K562 (cell line): ENCODE measurements around the gene LLGL2. TPM values are rescaled to one million over a fixed set of nuclear protein-coding genes. Genes with fewer than 3 reads are reported as not detected.

Experiments
- ATAC-seq: fragments of 200-7000 bp; cut with Tn5 transposase; 3 replicates; pipeline ENCODE4 v1.9.1; 2020; ENCODE audit warnings: moderate library complexity
- BruUV-seq: library from RNA; stranded (reverse); fragments of 400-500 nt; replicated peaks from 2 replicates; lab custom pipeline; 2021; lab: Mats Ljungman, UMichigan
- CTCF ChIA-PET: fragments of 300-600 bp; formaldehyde crosslinking; extraction: SDS; loops from one replicate; lab custom pipeline; 2021; ENCODE audit warnings: low intra/inter-chr PET ratio; lab: Yijun Ruan, JAX
- POLR2A ChIA-PET: fragments of 300-600, 350-650 bp; sonication (Branson Sonifier 250); formaldehyde crosslinking; extraction: SDS; loops from one replicate; lab custom pipeline; 2021; ENCODE audit warnings: antibody characterized with exemption, inconsistent platforms; lab: Yijun Ruan, JAX
- DNase-seq, 4 experiments: peaks; one replicate each; pipeline versions ENCODE4 v3.0.0 to v3.0.0-alpha.2; 2011 to 2018; ENCODE audit warnings: low spot score in 3 of 4, mixed read lengths in 3 of 4; ENCODE audit errors: extremely low read depth in 1 of 4
- FAIRE-seq: peaks from 2 replicates; lab custom pipeline; 2011; peaks lifted over from hg19 to GRCh38; lab: Jason Lieb, UNC
- H2AFZ ChIP-seq: 2 replicates; pipeline ENCODE4 v1.6.0; 2011; ENCODE audit warnings: low read depth, low read length, control low read depth, inconsistent platforms
- H3K27ac ChIP-seq: fragments of 200-600 bp; 3 replicates; pipeline ENCODE4 v1.8.0; 2011; ENCODE audit warnings: low read depth, mild to moderate bottlenecking, control low read depth, inconsistent platforms, low read length, moderate library complexity, mixed read lengths; ENCODE audit errors: extremely low read depth
- H3K27me3 ChIP-seq, 2 experiments: fragments of 300-600 bp in 1 of 2; 2 replicates in 1 of 2; 3 replicates in 1 of 2; pipeline versions ENCODE4 v1.6.0 to v1.8.0; 2011; ENCODE audit warnings: inconsistent platforms in 2 of 2, low read length in 2 of 2, mild to moderate bottlenecking in 1 of 2, mixed read lengths in 1 of 2, moderate library complexity in 1 of 2; ENCODE audit not compliant: control insufficient read depth in 2 of 2, insufficient read depth in 2 of 2
- H3K36me3 ChIP-seq: fragments of 300-600 bp; 3 replicates; pipeline ENCODE4 v1.8.0; 2011; ENCODE audit warnings: mild to moderate bottlenecking, low read length, inconsistent platforms; ENCODE audit not compliant: control insufficient read depth, insufficient read depth
- H3K4me1 ChIP-seq, 2 experiments: fragments of 200-600 bp in 1 of 2; replicated peaks in 1 of 2; 2 replicates in 1 of 2; 3 replicates in 1 of 2; pipeline versions ENCODE4 v1.5.1 to v1.8.0; 2011; ENCODE audit warnings: inconsistent platforms in 2 of 2, low read length in 2 of 2, mild to moderate bottlenecking in 1 of 2, mixed read lengths in 1 of 2, moderate library complexity in 1 of 2; ENCODE audit not compliant: control insufficient read depth in 2 of 2, insufficient read depth in 2 of 2
- H3K4me2 ChIP-seq: 2 replicates; pipeline ENCODE4 v1.6.1; 2011; ENCODE audit warnings: low read length, control low read depth, inconsistent platforms, mixed read lengths; ENCODE audit not compliant: insufficient read depth
- H3K4me3 ChIP-seq: fragments of 200-600 bp; sonication (generic), shearing (Covaris generic); 2 replicates; pipeline ENCODE4 v1.5.1; 2016; ENCODE audit warnings: control low read depth, inconsistent platforms
- H3K79me2 ChIP-seq: fragments of 200-600 bp; 3 replicates; pipeline ENCODE4 v1.8.0; 2011; ENCODE audit warnings: low read length, inconsistent platforms; ENCODE audit not compliant: control insufficient read depth, insufficient read depth
- H3K9ac ChIP-seq, 2 experiments: 2 replicates each; pipeline versions ENCODE4 v1.6.0 to v1.6.1; 2011; ENCODE audit warnings: low read depth in 2 of 2, low read length in 2 of 2, control low read depth in 1 of 2, inconsistent platforms in 1 of 2, mild to moderate bottlenecking in 1 of 2, mixed read lengths in 1 of 2; ENCODE audit not compliant: insufficient read depth in 1 of 2
- H3K9me1 ChIP-seq: one replicate; pipeline ENCODE4 v1.6.0; 2011; ENCODE audit warnings: inconsistent platforms, mild to moderate bottlenecking, low read length, moderate library complexity; ENCODE audit not compliant: control insufficient read depth, insufficient read depth
- H3K9me3 ChIP-seq: replicated peaks from 2 replicates; pipeline ENCODE4 v1.5.1; 2011; ENCODE audit warnings: low read depth, low read length, inconsistent platforms; ENCODE audit not compliant: control insufficient read depth, insufficient read depth
- H4K20me1 ChIP-seq: replicated peaks from 2 replicates; pipeline ENCODE4 v1.6.1; 2011; ENCODE audit warnings: low read length, inconsistent platforms, mixed read lengths; ENCODE audit not compliant: control insufficient read depth, insufficient read depth
- CCAR2 ChIP-seq: fragments of 200-400 bp; formaldehyde crosslinking; IDR thresholded peaks from 2 replicates; pipeline ENCODE4 v1.6.1; 2017; ENCODE audit warnings: mild to moderate bottlenecking, low read depth, low read length
- GTF2F1 ChIP-seq: IDR thresholded peaks from 2 replicates; pipeline ENCODE4 v1.6.1; 2011; ENCODE audit warnings: low read depth, low read length, improper control_type of control experiment
- ID3 ChIP-seq, 2 experiments: fragments of 250-450 bp in 1 of 2; fragments of 450-650 bp in 1 of 2; sonication (Bioruptor Pico) in 1 of 2; IDR thresholded peaks; 2 replicates each; pipeline versions ENCODE4 v1.6.1 to v1.8.0; 2016 to 2021; ENCODE audit warnings: mild to moderate bottlenecking in 2 of 2, moderate library complexity in 2 of 2, missing compliant biosample characterization in 1 of 2, missing genetic modification characterization in 1 of 2
- MYBL2 ChIP-seq, 2 experiments: fragments of 450-650 bp in 1 of 2; sonication (generic) in 1 of 2; formaldehyde crosslinking in 1 of 2; IDR thresholded peaks; 2 replicates each; pipeline versions ENCODE4 v1.6.1 to v1.8.1; 2017 to 2022; ENCODE audit warnings: borderline replicate concordance in 1 of 2, inconsistent platforms in 1 of 2, low read depth in 1 of 2, mild to moderate bottlenecking in 1 of 2, missing genetic modification reagents in 1 of 2, moderate library complexity in 1 of 2
- NUFIP1 ChIP-seq: fragments of 450-650 bp; IDR thresholded peaks from 2 replicates; pipeline ENCODE4 v1.6.1; 2018; ENCODE audit not compliant: partially characterized antibody
- ZNF445 ChIP-seq: fragments of 250-450 bp; sonication (Bioruptor Pico); IDR thresholded peaks from 2 replicates; pipeline ENCODE4 v1.4.0; 2020; ENCODE audit warnings: low read depth, mild to moderate bottlenecking, moderate library complexity
- ZNF561 ChIP-seq: fragments of 450-650 bp; formaldehyde crosslinking; conservative IDR thresholded peaks from 2 replicates; pipeline ENCODE4 v1.4.0; 2020; ENCODE audit warnings: mild to moderate bottlenecking, moderate library complexity
- WGBS: fragments of 100-300 bp; shearing (Covaris generic); methylation state at CpG from one replicate; pipeline ENCODE4 v1.1.6; 2016; ENCODE audit warnings: low coverage, mixed read lengths; ENCODE audit not compliant: insufficient coverage; ENCODE audit errors: missing lambda C conversion rate; 5-methylcytosine and 5-hydroxymethylcytosine counted together
- in situ Hi-C: fragments of 300-500 bp; cut with MboI; formaldehyde crosslinking; loops from 4 replicates; pipeline ENCODE4 v1.15.0; 2018; ENCODE audit warnings: inconsistent platforms, mixed read lengths
- intact Hi-C: fragments of 100-400 bp; cut with micrococcal nuclease; formaldehyde crosslinking; loops from 2 replicates; pipeline ENCODE4 v1.14.2; 2022
- polyA plus RNA-seq, 8 experiments: library from polyadenylated mRNA; depleted of rRNA in 4 of 8; stranded (reverse) in 5 of 8; unstranded in 3 of 8; fragments of >200 nt; fragmentation: Nextera tagmentation in 2 of 8; fragmentation: Illumina TruSeq in 1 of 8; extraction: Ambion mirVana in 2 of 8; extraction: Trizol in 1 of 8; gene quantifications; 2 replicates each; pipeline versions ENCODE4 v1.2.1 to v1.2.3, GENCODE V29; 2011 to 2014; ENCODE audit warnings: inconsistent platforms in 1 of 8, missing spikeins in 1 of 8
- total RNA-seq, 7 experiments: library from RNA; depleted of rRNA in 6 of 7; stranded (reverse); fragments of >200 nt in 6 of 7; fragmentation: Illumina TruSeq in 2 of 7; extraction: Trizol in 2 of 7; gene quantifications; 2 replicates each; pipeline versions ENCODE4 v1.2.1 to v1.2.3, GENCODE V29; 2011 to 2021; ENCODE audit warnings: low replicate concordance in 1 of 7
- TF ChIP-seq, protein P1 (sequence below), 2 experiments: IDR thresholded peaks; 2 replicates each; pipeline ENCODE4 v1.6.1; 2011; ENCODE audit warnings: borderline replicate concordance in 1 of 2, control low read depth in 1 of 2, low read depth in 1 of 2, low read length in 1 of 2, mild to moderate bottlenecking in 1 of 2, mixed read lengths in 1 of 2, moderate library complexity in 1 of 2; ENCODE audit not compliant: insufficient read depth in 1 of 2, insufficient read length in 1 of 2, poor library complexity in 1 of 2, severe bottlenecking in 1 of 2; ENCODE audit errors: extremely low read depth in 1 of 2

LLGL2 gene
- total and polyA plus RNA-seq, 9 of the 15 experiments (the other 6 are each of a cell fraction or from before 2014, with no cell fraction given) = 0.32 to 24.4 (median 10.2) TPM

- BruUV-seq = no TSS peak
- peaks cover 0 to 36% of the 10 kb centered on the region in 2 experiments; a peak in 3 of 5 replicates for H3K4me1 ChIP-seq
- DNase-seq (no peak), ATAC-seq (no peak), FAIRE-seq (no peak)
- CTCF ChIA-PET = no interaction called here
- TF ChIP-seq MYBL2 (IDR thresholded peaks at IDR 0.05; ENCODE audit: low read depth) (no peak), MYBL2 (CRISPR knock-in tag; IDR thresholded peaks at IDR 0.05; ENCODE audit: borderline replicate concordance) (no peak), GTF2F1 (no peak), ZNF445 (CRISPR knock-in tag) (no peak), ID3 (CRISPR knock-in tag; IDR thresholded peaks at IDR 0.05) (no peak), ID3 (tag; IDR thresholded peaks at IDR 0.05) (no peak), ZNF561 (CRISPR knock-in tag) (no peak), NUFIP1 (no peak), CCAR2 (no peak)
- TF ChIP-seq, protein P1, sequence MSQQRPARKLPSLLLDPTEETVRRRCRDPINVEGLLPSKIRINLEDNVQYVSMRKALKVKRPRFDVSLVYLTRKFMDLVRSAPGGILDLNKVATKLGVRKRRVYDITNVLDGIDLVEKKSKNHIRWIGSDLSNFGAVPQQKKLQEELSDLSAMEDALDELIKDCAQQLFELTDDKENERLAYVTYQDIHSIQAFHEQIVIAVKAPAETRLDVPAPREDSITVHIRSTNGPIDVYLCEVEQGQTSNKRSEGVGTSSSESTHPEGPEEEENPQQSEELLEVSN (IDR thresholded peaks at IDR 0.05; ENCODE audit: borderline replicate concordance in 1 of 2, extremely low read depth in 1 of 2, insufficient read depth in 1 of 2, insufficient read length in 1 of 2, low read depth in 1 of 2, low read length in 1 of 2, poor library complexity in 1 of 2, severe bottlenecking in 1 of 2) = no peak
- in situ Hi-C loops (no loop called here), intact Hi-C loops (no loop called here)
- H3K36me3 ChIP-seq = no peaks in the 10 kb centered on the region
- no peaks in the 10 kb centered on the region for H3K9me3 ChIP-seq
- no peaks in the 10 kb centered on the region for H3K27me3 ChIP-seq
- H3K4me2 ChIP-seq = no peak overlapping the region
- no peak overlapping the region; a peak in 2 of 4 replicates for H3K9ac ChIP-seq
- POLR2A ChIA-PET = no interaction called here
- H2AFZ ChIP-seq = no peak overlapping the region
- no peak overlapping the region for H3K4me3 ChIP-seq
- no peaks in the 10 kb centered on the region for H3K79me2 ChIP-seq
- 74% methylated on average over 8 of the region's 9 CpGs for WGBS
- H3K9me1 ChIP-seq = no peaks in the 10 kb centered on the region
- H3K27ac ChIP-seq = no peak overlapping the region
- H4K20me1 ChIP-seq = peaks cover 8% of the 10 kb centered on the region; the same call in 1 of the 2 replicates
Measured at GRCh38 chr17:75547091-75547490, 21.6 kb downstream of the LLGL2 start.
